Measurements from ENCODE around the gene GREB1L. TPM values are rescaled to one million over a fixed set of nuclear protein-coding genes. Genes with fewer than 3 reads are reported as not detected.

GREB1L gene
- total and polyA plus RNA-seq, 2 of the 13 experiments (the other 11 are each of a cell fraction or from before 2014, with no cell fraction given): 0.17 to 0.66 TPM

GRCh38 chr18:21361307-21361880, 119.4 kb downstream of the GREB1L start:
- H2AFZ ChIP-seq (ENCODE audit: low read length): no peak overlapping the region
- no peaks in the 10 kb centered on the region for H3K27me3 ChIP-seq (ENCODE audit: control insufficient read depth in 1 of 2, insufficient read depth in 2 of 2, low read length in 2 of 2)
- no peak overlapping the region for H3K27ac ChIP-seq (ENCODE audit: extremely low read length, insufficient read depth, low read length)
- in situ Hi-C loops (cut with HindIII; ENCODE audit: extremely low pct_ligation_motif_present, low pct_unique_long_range_greater_than_20kb) (no loop called here), intact Hi-C loops (cut with micrococcal nuclease; ENCODE audit: unreplicated experiment) (no loop called here)
- no peak for TF ChIP-seq ZBTB2 (CRISPR knock-in tag; IDR thresholded peaks at IDR 0.05; ENCODE audit: low read depth)
- TF ChIP-seq SRY (CRISPR knock-in tag; IDR thresholded peaks at IDR 0.05): no peak
- no peak for TF ChIP-seq NCOA5 (CRISPR knock-in tag; IDR thresholded peaks at IDR 0.05)
- TF ChIP-seq ZNF44 (CRISPR knock-in tag; IDR thresholded peaks at IDR 0.05): no peak
- no peak for TF ChIP-seq MEF2D (CRISPR knock-in tag; IDR thresholded peaks at IDR 0.05)
- no peak for TF ChIP-seq TBP (CRISPR knock-in tag; IDR thresholded peaks at IDR 0.05)
- no peak for TF ChIP-seq ASH2L (IDR thresholded peaks at IDR 0.05; ENCODE audit: insufficient read length, low read depth, low read length)
- no peak for TF ChIP-seq ZNF256 (CRISPR knock-in tag; conservative IDR thresholded peaks at IDR 0.05)
- TF ChIP-seq CEBPB (IDR thresholded peaks at IDR 0.05; ENCODE audit: borderline replicate concordance, low read depth, low read length): no peak
- TF ChIP-seq CENPT (CRISPR knock-in tag; IDR thresholded peaks at IDR 0.05; ENCODE audit: low read depth): no peak
- TF ChIP-seq ZNF609 (CRISPR knock-in tag; IDR thresholded peaks at IDR 0.05; ENCODE audit: borderline replicate concordance): no peak
- BruUV-seq (replicated peaks): no TSS peak
- H3K9ac ChIP-seq (ENCODE audit: insufficient read depth, low read depth, low read length): no peak overlapping the region
- FAIRE-seq (no peak), DNase-seq (ENCODE audit: low spot score) (no peak), ATAC-seq (no peak)
- POLR2A ChIA-PET: no interaction called here
- no peaks in the 10 kb centered on the region for H3K4me1 ChIP-seq (ENCODE audit: insufficient read depth, low read length)
- no peaks in the 10 kb centered on the region for H3K36me3 ChIP-seq (replicated peaks in 1 of 2; ENCODE audit: control insufficient read depth in 1 of 2, insufficient read depth in 2 of 2, low read length in 2 of 2)
- no peaks in the 10 kb centered on the region for H3K79me2 ChIP-seq (ENCODE audit: insufficient read depth, low read length)
- CTCF ChIA-PET (ENCODE audit: low intra/inter-chr PET ratio, low total read pairs): no interaction called here
- no peak overlapping the region for H3K4me2 ChIP-seq (ENCODE audit: low read depth, low read length)
- H3K9me3 ChIP-seq (ENCODE audit: low read length): no peaks in the 10 kb centered on the region
- H3K4me3 ChIP-seq (replicated peaks in 1 of 3; ENCODE audit: insufficient read depth in 1 of 3, low read depth in 2 of 3, low read length in 3 of 3): no peak overlapping the region
- no peaks in the 10 kb centered on the region for H4K20me1 ChIP-seq (ENCODE audit: insufficient read depth, low read length)

Measured in HepG2 (cell line).